ENCODE data around the gene PATZ1.

DNA sequence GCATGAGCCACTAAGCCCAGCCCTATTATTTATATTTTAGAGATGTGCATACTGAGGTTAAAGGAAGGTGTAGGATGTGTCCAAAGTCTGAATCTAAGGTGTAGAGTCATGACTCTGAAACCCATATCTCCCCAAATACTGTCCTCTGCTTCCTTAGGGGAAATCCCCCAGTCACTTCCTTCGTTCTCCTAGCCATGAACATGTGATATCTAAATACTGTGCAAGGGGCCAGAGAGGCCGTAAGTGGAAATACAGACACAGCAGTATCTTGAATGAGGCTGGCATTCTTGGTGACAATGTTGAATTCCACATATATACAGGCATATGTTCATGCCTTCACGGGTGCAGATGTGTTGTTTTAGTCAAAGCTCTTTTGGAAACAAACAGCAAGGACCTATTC is 21.3 kb upstream of the PATZ1 start:
- TF ChIP-seq POLR2A (IDR thresholded peaks at IDR 0.05) (no peak), EP300 (IDR thresholded peaks at IDR 0.05) (no peak), POLR2AphosphoS5 (IDR thresholded peaks at IDR 0.05) (no peak)
- TF ChIP-seq, protein P1, sequence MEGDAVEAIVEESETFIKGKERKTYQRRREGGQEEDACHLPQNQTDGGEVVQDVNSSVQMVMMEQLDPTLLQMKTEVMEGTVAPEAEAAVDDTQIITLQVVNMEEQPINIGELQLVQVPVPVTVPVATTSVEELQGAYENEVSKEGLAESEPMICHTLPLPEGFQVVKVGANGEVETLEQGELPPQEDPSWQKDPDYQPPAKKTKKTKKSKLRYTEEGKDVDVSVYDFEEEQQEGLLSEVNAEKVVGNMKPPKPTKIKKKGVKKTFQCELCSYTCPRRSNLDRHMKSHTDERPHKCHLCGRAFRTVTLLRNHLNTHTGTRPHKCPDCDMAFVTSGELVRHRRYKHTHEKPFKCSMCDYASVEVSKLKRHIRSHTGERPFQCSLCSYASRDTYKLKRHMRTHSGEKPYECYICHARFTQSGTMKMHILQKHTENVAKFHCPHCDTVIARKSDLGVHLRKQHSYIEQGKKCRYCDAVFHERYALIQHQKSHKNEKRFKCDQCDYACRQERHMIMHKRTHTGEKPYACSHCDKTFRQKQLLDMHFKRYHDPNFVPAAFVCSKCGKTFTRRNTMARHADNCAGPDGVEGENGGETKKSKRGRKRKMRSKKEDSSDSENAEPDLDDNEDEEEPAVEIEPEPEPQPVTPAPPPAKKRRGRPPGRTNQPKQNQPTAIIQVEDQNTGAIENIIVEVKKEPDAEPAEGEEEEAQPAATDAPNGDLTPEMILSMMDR (IDR thresholded peaks at IDR 0.05): no peak
